ENCODE measurements around the gene TEAD4. TPM values are rescaled to one million over a fixed set of nuclear protein-coding genes. Genes with fewer than 3 reads are reported as not detected.

TEAD4 gene
- total RNA-seq, 2 donors from 2014 or later = 35.7 to 82.5 TPM

GRCh38 chr12:3034067-3034750 lies 75.0 kb downstream of the TEAD4 start:
- Mint-ChIP-seq H3K27ac (peak overlapping the region; percentile 71), H3K4me1 (peaks cover 22% of the 10 kb centered on the region), H3K4me3 (no peak overlapping the region), H3K36me3 (ENCODE audit: low read depth) (peaks cover 37% of the 10 kb centered on the region), H3K27me3 (ENCODE audit: insufficient read depth) (no peaks in the 10 kb centered on the region), H3K9me3 (no peaks in the 10 kb centered on the region)
- no peak overlapping the region for H3K27ac ChIP-seq (ENCODE audit: low read depth, low read length)
- peaks cover 7% of the 10 kb centered on the region for H3K4me1 ChIP-seq (ENCODE audit: control insufficient read depth, insufficient read depth, low read length)
- no peaks in the 10 kb centered on the region for H3K27me3 ChIP-seq (ENCODE audit: control insufficient read depth, insufficient read depth, low read length, poor library complexity, severe bottlenecking)
- TF ChIP-seq CTCF (conservative IDR thresholded peaks at IDR 0.05) = peak; percentile 97
- DNase-seq = peak; percentile 97
- H3K36me3 ChIP-seq (ENCODE audit: control insufficient read depth, insufficient read depth, low read length) = peaks cover 26% of the 10 kb centered on the region
- H3K9me3 ChIP-seq (ENCODE audit: control insufficient read depth, low read length) = no peaks in the 10 kb centered on the region
- no peak overlapping the region for H3K9ac ChIP-seq (ENCODE audit: extremely low read depth, low read length, poor library complexity, severe bottlenecking)
- H3K4me3 ChIP-seq (ENCODE audit: low read length) = no peak overlapping the region
- WGBS, 2 experiments (ENCODE audit: insufficient coverage in 1 of 2, insufficient read length in 1 of 2) = 56 to 68% methylated on average over 3 to 10 of the region's 10 CpGs

GRCh38 chr12:3035171-3035570 lies 76.0 kb downstream of the TEAD4 start:
- Histone ChIP-seq H3K4me3 (ENCODE audit: low read length) (no peak overlapping the region), H3K27me3 (ENCODE audit: control insufficient read depth, insufficient read depth, low read length, poor library complexity, severe bottlenecking) (no peaks in the 10 kb centered on the region), H3K4me1 (ENCODE audit: control insufficient read depth, insufficient read depth, low read length) (peaks cover 7% of the 10 kb centered on the region), H3K9me3 (ENCODE audit: control insufficient read depth, low read length) (no peaks in the 10 kb centered on the region), H3K36me3 (ENCODE audit: control insufficient read depth, insufficient read depth, low read length) (peaks cover 26% of the 10 kb centered on the region), H3K9ac (ENCODE audit: extremely low read depth, low read length, poor library complexity, severe bottlenecking) (no peak overlapping the region), H3K27ac (ENCODE audit: low read depth, low read length) (no peak overlapping the region)
- 97 to 100% methylated on average over 4 to 5 of the region's 5 CpGs for WGBS, 2 experiments (ENCODE audit: insufficient coverage in 1 of 2, insufficient read length in 1 of 2)
- Mint-ChIP-seq H3K27me3 (ENCODE audit: insufficient read depth) (no peaks in the 10 kb centered on the region), H3K4me1 (peaks cover 17% of the 10 kb centered on the region), H3K9me3 (no peaks in the 10 kb centered on the region), H3K27ac (no peak overlapping the region), H3K36me3 (ENCODE audit: low read depth) (peaks cover 37% of the 10 kb centered on the region), H3K4me3 (no peak overlapping the region)
- no peak for DNase-seq
- TF ChIP-seq CTCF (conservative IDR thresholded peaks at IDR 0.05) = no peak

- TF ChIP-seq CTCF (conservative IDR thresholded peaks at IDR 0.05) = peak; percentile 79
- H3K4me3 ChIP-seq (ENCODE audit: low read length) = no peak overlapping the region
- H3K27ac ChIP-seq (ENCODE audit: low read depth, low read length) = peak overlapping the region; percentile 64
- H3K4me1 Mint-ChIP-seq = peaks cover 10% of the 10 kb centered on the region
- peaks cover 26% of the 10 kb centered on the region for H3K36me3 ChIP-seq (ENCODE audit: control insufficient read depth, insufficient read depth, low read length)
- H3K4me3 Mint-ChIP-seq = no peak overlapping the region
- peaks cover 36% of the 10 kb centered on the region for H3K36me3 Mint-ChIP-seq (ENCODE audit: low read depth)
- 82 to 86% methylated on average over 10 to 16 of the region's 16 CpGs for WGBS, 2 experiments (ENCODE audit: insufficient coverage in 1 of 2, insufficient read length in 1 of 2)
- peak overlapping the region; percentile 72 for H3K27ac Mint-ChIP-seq
- no peaks in the 10 kb centered on the region for H3K27me3 ChIP-seq (ENCODE audit: control insufficient read depth, insufficient read depth, low read length, poor library complexity, severe bottlenecking)
- H3K9ac ChIP-seq (ENCODE audit: extremely low read depth, low read length, poor library complexity, severe bottlenecking) = no peak overlapping the region
- peaks cover 1% of the 10 kb centered on the region for H3K4me1 ChIP-seq (ENCODE audit: control insufficient read depth, insufficient read depth, low read length)
- no peaks in the 10 kb centered on the region for H3K9me3 Mint-ChIP-seq
- DNase-seq = peak; percentile 51
- no peaks in the 10 kb centered on the region for H3K27me3 Mint-ChIP-seq (ENCODE audit: insufficient read depth)
- no peaks in the 10 kb centered on the region for H3K9me3 ChIP-seq (ENCODE audit: control insufficient read depth, low read length)
These were observed 76.9 kb downstream of the TEAD4 start for GRCh38 chr12:3035815-3036702.
